Epithelial cell of proximal tubule (primary cell): ENCODE measurements around the gene SLC6A2. TPM values are rescaled to one million over a fixed set of nuclear protein-coding genes. Genes with fewer than 3 reads are reported as not detected.
"Not testable (repeated sequence)": the region's sequence is repeated elsewhere in the genome, so short reads cannot be mapped to it uniquely, and the experiment has no call there.

ENCODE experiments used
- DNase-seq: peaks from one replicate; pipeline ENCODE4 v3.0.0-alpha.2; 2011; ENCODE audit warnings: low read depth
- H3K4me3 ChIP-seq: 2 replicates; pipeline ENCODE4 v1.5.1; 2011; ENCODE audit warnings: low read depth, mild to moderate bottlenecking, low read length
- CTCF ChIP-seq: conservative IDR thresholded peaks from 2 replicates; pipeline ENCODE4 v1.5.1; 2012; ENCODE audit warnings: low read depth, mild to moderate bottlenecking, low read length
- total RNA-seq: library from RNA; depleted of rRNA; stranded (reverse); fragments of >200 nt; gene quantifications from 2 replicates; pipeline ENCODE4 v1.2.3, GENCODE V29; 2015

The SLC6A2 gene
- total RNA-seq, 1 donor from 2014 or later, result not detected

GRCh38 chr16:55737966-55738365, 82.2 kb downstream of the SLC6A2 start:
- no peak for TF ChIP-seq CTCF
- no peak overlapping the region for H3K4me3 ChIP-seq
- no peak for DNase-seq

GRCh38 chr16:55746081-55746480, 90.3 kb downstream of the SLC6A2 start:
- no peak overlapping the region for H3K4me3 ChIP-seq
- no peak for DNase-seq
- TF ChIP-seq CTCF, result no peak

GRCh38 chr16:55747785-55748184, 92.0 kb downstream of the SLC6A2 start:
- no peak overlapping the region for H3K4me3 ChIP-seq
- DNase-seq, result no peak
- no peak for TF ChIP-seq CTCF

GRCh38 chr16:55752465-55753144, 96.8 kb downstream of the SLC6A2 start:
- DNase-seq, H3K4me3 ChIP-seq: not testable (repeated sequence)

- H3K4me3 ChIP-seq, DNase-seq: not testable (repeated sequence)
These were observed 97.4 kb downstream of the SLC6A2 start for GRCh38 chr16:55753145-55753631.

Other genes with a start within 250 kb of the SLC6A2 start
- 5.6 and 19.2 TPM in 2 replicates for gene MMP2, start 176.8 kb upstream of the SLC6A2 start, total RNA-seq
- gene LPCAT2, start 146.9 kb upstream of the SLC6A2 start, total RNA-seq, result 3.7 and 7.5 TPM in 2 replicates
- gene CAPNS2, start 89.3 kb upstream of the SLC6A2 start, total RNA-seq, result not detected in 2 replicates
- not detected in 2 replicates for gene CES1, start 177.1 kb downstream of the SLC6A2 start, total RNA-seq
- not detected in 2 replicates for gene CES5A, start 219.4 kb downstream of the SLC6A2 start, total RNA-seq